ENCODE measurements around the gene WAC. TPM values are rescaled to one million over a fixed set of nuclear protein-coding genes. Genes with fewer than 3 reads are reported as not detected.

The WAC gene
- total and polyA plus RNA-seq, 10 of the 15 experiments (the other 5 are each of a cell fraction or from before 2014, with no cell fraction given), result 26.5 to 131 (median 69.4) TPM

GRCh38 chr10:28554009-28554408 lies 21.1 kb downstream of the WAC start:
- TF ChIP-seq EP300 (IDR thresholded peaks at IDR 0.05; ENCODE audit: borderline replicate concordance in 1 of 2, control insufficient read depth in 1 of 2, low read depth in 2 of 2, low read length in 2 of 2), result no peak
- TF ChIP-seq CHD1 (IDR thresholded peaks at IDR 0.05; ENCODE audit: low read depth, low read length), result no peak
- no peak for TF ChIP-seq RBBP5 (conservative IDR thresholded peaks at IDR 0.05)
- TF ChIP-seq, protein P1, sequence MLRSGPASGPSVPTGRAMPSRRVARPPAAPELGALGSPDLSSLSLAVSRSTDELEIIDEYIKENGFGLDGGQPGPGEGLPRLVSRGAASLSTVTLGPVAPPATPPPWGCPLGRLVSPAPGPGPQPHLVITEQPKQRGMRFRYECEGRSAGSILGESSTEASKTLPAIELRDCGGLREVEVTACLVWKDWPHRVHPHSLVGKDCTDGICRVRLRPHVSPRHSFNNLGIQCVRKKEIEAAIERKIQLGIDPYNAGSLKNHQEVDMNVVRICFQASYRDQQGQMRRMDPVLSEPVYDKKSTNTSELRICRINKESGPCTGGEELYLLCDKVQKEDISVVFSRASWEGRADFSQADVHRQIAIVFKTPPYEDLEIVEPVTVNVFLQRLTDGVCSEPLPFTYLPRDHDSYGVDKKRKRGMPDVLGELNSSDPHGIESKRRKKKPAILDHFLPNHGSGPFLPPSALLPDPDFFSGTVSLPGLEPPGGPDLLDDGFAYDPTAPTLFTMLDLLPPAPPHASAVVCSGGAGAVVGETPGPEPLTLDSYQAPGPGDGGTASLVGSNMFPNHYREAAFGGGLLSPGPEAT (IDR thresholded peaks at IDR 0.05; ENCODE audit: low read depth), result no peak
- no peak for TF ChIP-seq CBX3 (IDR thresholded peaks at IDR 0.05; ENCODE audit: borderline replicate concordance, low read depth)
- no peak for TF ChIP-seq TCF7 (IDR thresholded peaks at IDR 0.05; ENCODE audit: borderline replicate concordance)
- no peak for TF ChIP-seq E4F1 (IDR thresholded peaks at IDR 0.05; ENCODE audit: borderline replicate concordance, partially characterized antibody)
- TF ChIP-seq, protein P2, sequence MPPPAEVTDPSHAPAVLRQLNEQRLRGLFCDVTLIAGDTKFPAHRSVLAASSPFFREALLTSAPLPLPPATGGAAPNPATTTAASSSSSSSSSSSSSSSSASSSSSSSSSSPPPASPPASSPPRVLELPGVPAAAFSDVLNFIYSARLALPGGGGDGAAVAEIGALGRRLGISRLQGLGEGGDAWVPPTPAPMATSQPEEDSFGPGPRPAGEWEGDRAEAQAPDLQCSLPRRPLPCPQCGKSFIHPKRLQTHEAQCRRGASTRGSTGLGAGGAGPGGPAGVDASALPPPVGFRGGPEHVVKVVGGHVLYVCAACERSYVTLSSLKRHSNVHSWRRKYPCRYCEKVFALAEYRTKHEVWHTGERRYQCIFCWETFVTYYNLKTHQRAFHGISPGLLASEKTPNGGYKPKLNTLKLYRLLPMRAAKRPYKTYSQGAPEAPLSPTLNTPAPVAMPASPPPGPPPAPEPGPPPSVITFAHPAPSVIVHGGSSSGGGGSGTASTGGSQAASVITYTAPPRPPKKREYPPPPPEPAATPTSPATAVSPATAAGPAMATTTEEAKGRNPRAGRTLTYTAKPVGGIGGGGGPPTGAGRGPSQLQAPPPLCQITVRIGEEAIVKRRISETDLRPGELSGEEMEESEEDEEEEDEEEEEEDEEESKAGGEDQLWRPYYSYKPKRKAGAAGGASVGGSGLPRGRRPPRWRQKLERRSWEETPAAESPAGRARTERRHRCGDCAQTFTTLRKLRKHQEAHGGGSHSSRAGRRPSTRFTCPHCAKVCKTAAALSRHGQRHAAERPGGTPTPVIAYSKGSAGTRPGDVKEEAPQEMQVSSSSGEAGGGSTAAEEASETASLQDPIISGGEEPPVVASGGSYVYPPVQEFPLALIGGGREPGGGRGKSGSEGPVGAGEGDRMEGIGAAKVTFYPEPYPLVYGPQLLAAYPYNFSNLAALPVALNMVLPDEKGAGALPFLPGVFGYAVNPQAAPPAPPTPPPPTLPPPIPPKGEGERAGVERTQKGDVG (CRISPR knock-in tag; IDR thresholded peaks at IDR 0.05), result no peak
- no peak for TF ChIP-seq BACH1 (IDR thresholded peaks at IDR 0.05; ENCODE audit: borderline replicate concordance)
- TF ChIP-seq, protein P3, sequence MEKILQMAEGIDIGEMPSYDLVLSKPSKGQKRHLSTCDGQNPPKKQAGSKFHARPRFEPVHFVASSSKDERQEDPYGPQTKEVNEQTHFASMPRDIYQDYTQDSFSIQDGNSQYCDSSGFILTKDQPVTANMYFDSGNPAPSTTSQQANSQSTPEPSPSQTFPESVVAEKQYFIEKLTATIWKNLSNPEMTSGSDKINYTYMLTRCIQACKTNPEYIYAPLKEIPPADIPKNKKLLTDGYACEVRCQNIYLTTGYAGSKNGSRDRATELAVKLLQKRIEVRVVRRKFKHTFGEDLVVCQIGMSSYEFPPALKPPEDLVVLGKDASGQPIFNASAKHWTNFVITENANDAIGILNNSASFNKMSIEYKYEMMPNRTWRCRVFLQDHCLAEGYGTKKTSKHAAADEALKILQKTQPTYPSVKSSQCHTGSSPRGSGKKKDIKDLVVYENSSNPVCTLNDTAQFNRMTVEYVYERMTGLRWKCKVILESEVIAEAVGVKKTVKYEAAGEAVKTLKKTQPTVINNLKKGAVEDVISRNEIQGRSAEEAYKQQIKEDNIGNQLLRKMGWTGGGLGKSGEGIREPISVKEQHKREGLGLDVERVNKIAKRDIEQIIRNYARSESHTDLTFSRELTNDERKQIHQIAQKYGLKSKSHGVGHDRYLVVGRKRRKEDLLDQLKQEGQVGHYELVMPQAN (conservative IDR thresholded peaks at IDR 0.05), result no peak
- TF ChIP-seq USF1 (IDR thresholded peaks at IDR 0.05; ENCODE audit: borderline replicate concordance, extremely low read length, insufficient read depth, low read depth, low read length), result no peak
- in situ Hi-C loops (cut with MboI), result loop anchor here (25.0 kb wide), 1 partner anchor 1417 kb away; no protein-coding TSS in a partner anchor
- no peak overlapping the region for H2AFZ ChIP-seq (ENCODE audit: control insufficient read depth, low read depth, low read length)
- ATAC-seq (no peak), DNase-seq (ENCODE audit: low read depth, low spot score) (no peak), FAIRE-seq (no peak)
- H3K36me3 ChIP-seq (ENCODE audit: control insufficient read depth in 2 of 2, insufficient read depth in 2 of 2, low read length in 1 of 2), result peaks cover 1 to 33% of the 10 kb centered on the region in 2 experiments
- H3K9me3 ChIP-seq (replicated peaks; ENCODE audit: control insufficient read depth, insufficient read depth, low read length), result no peaks in the 10 kb centered on the region
- H3K79me2 ChIP-seq (ENCODE audit: control insufficient read depth, insufficient read depth, low read length), result peaks cover 85% of the 10 kb centered on the region
- ChIA-PET RAD21 (ENCODE audit: unreplicated experiment) (no interaction called here), CTCF (no interaction called here), POLR2A (interaction anchor here (0.5 kb wide), 2 partner anchors 9 to 37 kb away, joined by 3 read pairs; no protein-coding TSS in a partner anchor), SMC1A (ENCODE audit: uncharacterized antibody, unreplicated experiment) (interaction anchor here (1.0 to 2.6 kb wide), 2 partner anchors 9 to 11 kb away, joined by 3 to 7 read pairs; no protein-coding TSS in a partner anchor)
- intact Hi-C loops (cut with micrococcal nuclease; ENCODE audit: unreplicated experiment), result no loop called here
- no peak overlapping the region for H3K4me2 ChIP-seq (ENCODE audit: control insufficient read depth, insufficient read depth)
- no peak overlapping the region for H3K27ac ChIP-seq (ENCODE audit: control insufficient read depth, insufficient read depth)
- H3K4me3 ChIP-seq, result no peak overlapping the region
- BruUV-seq (replicated peaks), result no TSS peak
- H3K9ac ChIP-seq (ENCODE audit: control insufficient read depth, insufficient read depth, low read length), result no peak overlapping the region
- no peaks in the 10 kb centered on the region for H3K27me3 ChIP-seq (replicated peaks in 1 of 2; ENCODE audit: control insufficient read depth in 2 of 2, insufficient read depth in 2 of 2, low read length in 1 of 2)
- H4K20me1 ChIP-seq (ENCODE audit: control insufficient read depth, insufficient read depth), result no peaks in the 10 kb centered on the region
- H3K4me1 ChIP-seq (ENCODE audit: control insufficient read depth, insufficient read depth, low read length), result 0 out of 2 replicates have a peak, but pooled peaks cover 4% of the 10 kb centered on the region
- WGBS (ENCODE audit: insufficient coverage, insufficient replicate concordance, low lambda C conversion rate, missing lambda C conversion rate), result 70% methylated on average over 6 of the region's 6 CpGs
